ENCODE results near the gene SNRNP35. TPM values are rescaled to one million over a fixed set of nuclear protein-coding genes. Genes with fewer than 3 reads are reported as not detected.
"Not testable (repeated sequence)": the region's sequence is repeated elsewhere in the genome, so short reads cannot be mapped to it uniquely, and the experiment has no call there.

SNRNP35 gene
- total RNA-seq, 2 donors from 2014 or later = 23.5 to 31.4 TPM

- Mint-ChIP-seq H3K4me3 (no peak overlapping the region), H3K9me3 (no peaks in the 10 kb centered on the region), H3K27me3 (no peaks in the 10 kb centered on the region), H3K36me3 (ENCODE audit: low read depth) (no peaks in the 10 kb centered on the region), H3K4me1 (no peaks in the 10 kb centered on the region), H3K27ac (no peak overlapping the region)
- ATAC-seq (replicated peaks) = no peak
These were observed 32.1 kb downstream of the SNRNP35 start for GRCh38 chr12:123490089-123490488.

DNA sequence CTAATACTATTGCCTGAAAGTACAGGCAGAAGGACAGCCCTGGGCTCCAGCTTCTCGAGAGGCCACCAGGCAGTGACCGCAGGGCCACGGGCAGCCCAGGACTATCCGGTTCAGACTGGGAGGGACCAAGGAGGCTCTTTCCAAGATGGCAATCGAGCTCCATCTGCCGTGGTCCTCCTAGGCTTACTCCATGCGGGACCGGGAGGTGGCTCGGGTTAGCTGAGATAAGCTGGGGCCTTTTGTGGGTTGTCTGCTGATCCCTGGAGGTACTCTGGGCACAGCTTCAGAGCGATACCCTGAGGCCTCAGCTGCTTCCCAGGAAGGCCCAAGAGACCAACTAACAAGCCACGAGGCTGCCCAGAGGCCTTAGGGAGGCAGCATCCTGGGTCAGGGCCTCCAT, 33.1 kb downstream of the SNRNP35 start:
- no peak overlapping the region for H3K27ac Mint-ChIP-seq
- H3K27me3 Mint-ChIP-seq = no peaks in the 10 kb centered on the region
- no peak overlapping the region for H3K4me3 Mint-ChIP-seq
- ATAC-seq (replicated peaks) = no peak
- H3K4me1 Mint-ChIP-seq = no peaks in the 10 kb centered on the region
- no peaks in the 10 kb centered on the region for H3K36me3 Mint-ChIP-seq (ENCODE audit: low read depth)
- H3K9me3 Mint-ChIP-seq = no peaks in the 10 kb centered on the region

DNA sequence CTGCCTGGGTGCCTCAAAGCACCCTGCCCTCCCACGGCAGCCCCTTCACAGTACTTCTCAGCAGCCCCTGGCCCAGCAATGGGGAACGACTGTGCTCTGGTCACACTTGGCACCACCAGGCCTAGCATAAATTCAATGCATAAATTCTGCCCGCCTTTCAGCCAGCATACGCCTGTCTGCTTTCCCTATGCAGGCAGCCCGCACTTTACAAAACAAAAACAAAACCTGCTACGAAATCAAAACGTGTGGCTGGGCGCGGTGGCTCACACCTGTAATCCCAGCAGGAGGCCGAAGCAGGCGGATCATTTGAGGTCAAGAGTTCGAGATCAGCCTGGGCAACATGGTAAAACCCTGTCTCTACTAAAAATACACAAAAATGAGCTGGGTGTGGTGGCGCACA, 33.5 kb downstream of the SNRNP35 start:
- Mint-ChIP-seq H3K36me3 (ENCODE audit: low read depth) (no peaks in the 10 kb centered on the region), H3K4me3 (no peak overlapping the region), H3K27ac (no peak overlapping the region), H3K9me3 (no peaks in the 10 kb centered on the region), H3K27me3 (no peaks in the 10 kb centered on the region), H3K4me1 (no peaks in the 10 kb centered on the region)
- no peak for ATAC-seq (replicated peaks)

DNA sequence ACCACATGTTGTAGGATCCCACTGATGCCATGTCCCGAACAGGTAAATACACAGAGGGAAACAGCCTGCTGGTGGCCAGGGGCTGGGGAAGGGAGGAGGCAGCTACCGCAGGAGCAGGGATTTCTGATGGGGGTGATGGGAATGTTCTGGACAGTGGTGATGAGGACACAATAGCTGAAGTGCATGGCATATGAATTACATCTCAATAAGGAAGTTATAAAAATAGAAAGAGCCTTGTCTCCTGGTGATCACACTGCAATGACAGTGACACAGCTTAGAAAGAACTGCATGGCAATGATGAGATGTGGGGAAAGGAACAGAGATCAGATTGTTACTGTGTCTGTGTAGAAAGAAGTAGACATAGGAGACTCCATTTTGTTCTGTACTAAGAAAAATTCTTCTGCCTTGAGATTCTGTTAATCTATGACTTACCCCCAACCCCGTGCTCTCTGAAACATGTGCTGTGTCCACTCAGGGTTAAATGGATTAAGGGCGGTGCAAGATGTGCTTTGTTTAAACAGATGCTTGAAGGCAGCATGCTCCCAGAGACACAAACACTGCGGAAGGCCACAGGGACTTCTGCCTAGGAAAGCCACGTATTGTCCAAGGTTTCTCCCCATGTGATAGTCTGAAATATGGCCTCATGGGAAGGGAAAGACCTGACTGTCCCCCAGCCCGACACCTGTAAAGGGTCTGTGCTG, 34.5 kb downstream of the SNRNP35 start:
- not testable (repeated sequence) for H3K27me3 Mint-ChIP-seq; H3K9me3 Mint-ChIP-seq; H3K4me3 Mint-ChIP-seq; H3K27ac Mint-ChIP-seq; H3K4me1 Mint-ChIP-seq; H3K36me3 Mint-ChIP-seq (ENCODE audit: low read depth); ATAC-seq (replicated peaks)

DNA sequence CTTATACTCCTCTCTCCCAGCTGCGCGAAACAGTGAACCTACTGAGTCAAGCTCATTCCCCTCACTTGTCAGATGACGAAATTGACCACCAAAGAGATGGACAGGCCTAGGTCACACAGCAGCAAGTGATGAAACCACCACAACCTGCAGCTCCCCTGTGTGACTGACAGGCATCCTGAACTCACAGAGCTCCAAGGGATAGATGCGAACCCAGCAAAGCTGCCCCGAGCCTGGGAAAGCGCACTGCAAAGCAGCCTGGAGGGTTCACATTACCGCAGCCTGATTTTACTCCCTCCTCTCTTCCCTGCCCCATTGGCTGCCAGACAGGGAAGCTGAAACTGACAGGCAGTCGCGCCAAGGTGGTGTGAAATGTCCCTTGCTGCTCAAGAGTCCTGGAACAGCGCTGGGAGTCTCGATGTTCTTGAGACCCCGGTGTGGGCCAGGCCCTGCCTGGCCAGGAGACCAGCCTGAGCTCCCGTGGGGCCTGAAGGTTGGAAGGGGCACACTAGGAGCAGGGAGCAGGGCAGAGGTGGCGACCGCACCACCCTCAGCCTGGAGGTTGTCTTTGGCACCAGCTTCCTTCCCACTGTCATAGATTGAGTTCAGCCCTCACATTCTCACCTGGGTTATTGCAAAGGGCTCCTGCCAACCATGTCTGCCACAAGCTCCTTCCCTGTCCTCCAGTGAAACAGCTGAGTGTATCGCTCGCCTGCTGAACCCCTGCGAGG, 36.3 kb downstream of the SNRNP35 start:
- H3K27me3 Mint-ChIP-seq = no peaks in the 10 kb centered on the region
- H3K9me3 Mint-ChIP-seq = no peaks in the 10 kb centered on the region
- no peak overlapping the region for H3K27ac Mint-ChIP-seq
- ATAC-seq (replicated peaks) = no peak
- H3K36me3 Mint-ChIP-seq (ENCODE audit: low read depth) = no peaks in the 10 kb centered on the region
- H3K4me1 Mint-ChIP-seq = peaks cover 4% of the 10 kb centered on the region
- H3K4me3 Mint-ChIP-seq = no peak overlapping the region

DNA sequence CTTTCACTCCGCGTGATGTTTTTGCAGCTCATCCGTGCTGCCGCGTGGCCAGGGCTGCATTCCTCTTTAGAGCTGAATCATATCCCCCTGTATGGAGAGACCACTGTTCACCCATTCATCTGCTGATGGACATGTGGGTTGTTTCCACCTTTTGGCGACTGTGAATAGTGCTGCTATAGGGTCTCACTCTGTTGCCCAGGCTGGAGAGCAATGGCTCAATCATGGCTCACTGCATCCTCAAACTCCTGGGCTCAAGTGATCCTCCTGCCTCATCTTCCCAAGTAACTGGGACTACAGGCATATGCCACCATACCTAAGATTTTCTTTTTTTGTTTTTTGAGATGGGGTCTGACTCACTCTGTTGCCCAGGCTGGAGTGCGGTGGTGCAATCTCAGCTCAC, 39.1 kb downstream of the SNRNP35 start:
- Mint-ChIP-seq H3K4me1 (peaks cover 4% of the 10 kb centered on the region), H3K27ac (no peak overlapping the region), H3K27me3 (no peaks in the 10 kb centered on the region), H3K9me3 (no peaks in the 10 kb centered on the region), H3K36me3 (ENCODE audit: low read depth) (no peaks in the 10 kb centered on the region), H3K4me3 (no peak overlapping the region)
- ATAC-seq (replicated peaks) = no peak

GRCh38 chr12:123498126-123498825, 40.3 kb downstream of the SNRNP35 start:
- Mint-ChIP-seq H3K9me3 (no peaks in the 10 kb centered on the region), H3K27ac (no peak overlapping the region), H3K27me3 (no peaks in the 10 kb centered on the region), H3K4me3 (no peak overlapping the region), H3K36me3 (ENCODE audit: low read depth) (no peaks in the 10 kb centered on the region), H3K4me1 (peaks cover 4% of the 10 kb centered on the region)
- no peak for ATAC-seq (replicated peaks)

- H3K4me1 Mint-ChIP-seq = peaks cover 4% of the 10 kb centered on the region
These were observed 41.4 kb downstream of the SNRNP35 start for GRCh38 chr12:123499332-123499731.

GRCh38 chr12:123502163-123502704, 44.3 kb downstream of the SNRNP35 start:
- no peak for ATAC-seq (replicated peaks)
- Mint-ChIP-seq H3K27me3 (no peaks in the 10 kb centered on the region), H3K4me3 (no peak overlapping the region), H3K27ac (no peak overlapping the region), H3K36me3 (ENCODE audit: low read depth) (no peaks in the 10 kb centered on the region), H3K9me3 (no peaks in the 10 kb centered on the region), H3K4me1 (no peaks in the 10 kb centered on the region)

More at GRCh38 chr12:123499332-123499731, 41.4 kb downstream of the SNRNP35 start:
- no peaks in the 10 kb centered on the region for H3K36me3 Mint-ChIP-seq (ENCODE audit: low read depth)
- H3K27me3 Mint-ChIP-seq = no peaks in the 10 kb centered on the region
- H3K9me3 Mint-ChIP-seq = no peaks in the 10 kb centered on the region
- H3K4me3 Mint-ChIP-seq = no peak overlapping the region
- H3K27ac Mint-ChIP-seq = no peak overlapping the region
- ATAC-seq (replicated peaks) = no peak

GRCh38 chr12:123506059-123506842, 48.3 kb downstream of the SNRNP35 start:
- ATAC-seq (replicated peaks) = no peak
- Mint-ChIP-seq H3K4me3 (no peak overlapping the region), H3K27ac (no peak overlapping the region), H3K36me3 (ENCODE audit: low read depth) (no peaks in the 10 kb centered on the region), H3K4me1 (no peaks in the 10 kb centered on the region), H3K9me3 (no peaks in the 10 kb centered on the region), H3K27me3 (no peaks in the 10 kb centered on the region)

DNA sequence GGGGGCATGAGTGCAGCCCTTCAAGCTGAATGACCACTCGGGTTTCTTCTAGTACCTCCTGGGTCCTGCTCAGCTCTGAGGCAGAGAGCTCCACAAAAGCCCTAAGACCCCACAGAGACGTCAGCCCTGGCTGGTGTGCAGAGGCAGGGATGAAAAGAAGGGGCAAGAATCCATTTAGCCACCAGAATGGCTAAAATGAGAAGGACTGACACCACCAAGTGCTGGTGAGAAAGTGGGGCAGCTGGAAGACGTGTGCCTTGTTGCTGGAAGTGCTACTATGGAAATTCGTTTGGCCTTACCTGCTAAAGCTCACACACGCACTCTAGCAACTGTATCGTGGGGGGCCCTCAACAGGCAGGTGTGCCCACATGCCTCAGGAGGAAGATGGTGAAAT, 48.9 kb downstream of the SNRNP35 start:
- no peak for ATAC-seq (replicated peaks)
- Mint-ChIP-seq H3K4me3 (no peak overlapping the region), H3K27ac (no peak overlapping the region), H3K27me3 (no peaks in the 10 kb centered on the region), H3K4me1 (no peaks in the 10 kb centered on the region), H3K36me3 (ENCODE audit: low read depth) (no peaks in the 10 kb centered on the region), H3K9me3 (no peaks in the 10 kb centered on the region)

DNA sequence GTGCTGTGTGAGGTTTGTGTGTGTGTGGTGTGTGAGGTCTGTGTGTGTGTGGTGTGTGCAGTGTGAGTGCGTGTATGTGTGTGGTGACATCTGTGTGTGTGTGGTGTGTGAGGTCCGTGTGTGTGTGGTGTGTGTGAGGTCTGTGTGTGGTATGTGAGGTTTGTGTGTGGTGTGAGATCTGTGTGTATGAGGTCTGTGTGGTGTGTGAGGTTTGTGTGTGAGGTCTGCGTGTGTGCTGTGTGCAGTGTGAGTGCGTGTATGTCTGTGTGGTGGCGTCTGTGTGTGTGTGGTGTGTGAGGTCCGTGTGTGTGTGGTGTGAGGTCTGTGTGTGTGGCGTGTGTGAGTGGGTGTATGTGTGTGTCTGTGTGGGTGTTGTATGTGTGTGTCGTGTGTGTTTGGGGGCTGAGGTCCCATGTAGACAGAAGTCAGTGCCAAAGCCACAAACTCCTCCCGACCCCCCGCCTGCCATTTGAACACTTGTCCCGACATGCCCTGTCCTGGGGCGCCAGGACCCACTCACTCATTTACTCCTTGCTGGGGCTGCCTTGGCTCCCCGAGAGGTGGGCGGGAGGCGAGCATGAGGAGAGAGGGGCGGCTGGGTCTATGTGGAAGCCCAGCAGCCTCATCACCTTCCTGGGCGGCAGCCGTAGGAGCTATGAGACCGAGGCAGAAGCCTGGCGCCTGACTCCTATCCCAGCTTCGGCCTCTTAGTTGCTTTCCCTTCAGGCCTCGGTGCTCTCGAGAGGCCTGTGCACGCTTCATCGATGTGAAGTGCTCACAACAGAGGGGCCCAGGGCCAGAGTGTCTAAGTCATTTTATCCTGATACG, 55.1 kb downstream of the SNRNP35 start:
- Mint-ChIP-seq H3K9me3 (no peaks in the 10 kb centered on the region), H3K27ac (no peak overlapping the region), H3K4me3 (no peak overlapping the region), H3K27me3 (no peaks in the 10 kb centered on the region), H3K4me1 (no peaks in the 10 kb centered on the region), H3K36me3 (ENCODE audit: low read depth) (peaks cover 12% of the 10 kb centered on the region)
- no peak for ATAC-seq (replicated peaks)

DNA sequence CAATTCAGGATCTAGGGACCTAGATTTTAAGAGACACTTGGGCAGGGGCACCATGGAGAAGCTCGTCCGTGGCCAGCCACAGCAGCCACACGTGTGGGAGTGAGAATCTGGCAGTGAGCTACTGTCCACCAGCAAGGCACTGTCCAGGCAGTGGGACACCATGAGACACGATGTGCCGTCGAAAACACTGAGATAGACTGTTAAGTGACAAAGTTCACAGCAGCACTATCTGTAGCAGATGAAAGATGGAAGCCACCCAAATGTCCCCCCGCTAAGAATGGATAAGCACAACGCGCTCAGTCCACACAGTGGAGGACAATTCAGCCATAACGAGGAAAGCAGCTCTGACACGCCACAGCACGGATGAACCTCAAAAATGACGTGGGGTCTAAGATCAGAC, 55.9 kb downstream of the SNRNP35 start:
- Mint-ChIP-seq H3K36me3 (ENCODE audit: low read depth) (peaks cover 17% of the 10 kb centered on the region), H3K4me3 (no peak overlapping the region), H3K9me3 (no peaks in the 10 kb centered on the region), H3K27ac (no peak overlapping the region), H3K27me3 (no peaks in the 10 kb centered on the region), H3K4me1 (no peaks in the 10 kb centered on the region)
- ATAC-seq (replicated peaks) = no peak
